Measurements from ENCODE around the gene MTX2.
A peak's percentile ranks its signal among the peaks of the same experiment; 100 is the strongest.

Gene MTX2

DNA sequence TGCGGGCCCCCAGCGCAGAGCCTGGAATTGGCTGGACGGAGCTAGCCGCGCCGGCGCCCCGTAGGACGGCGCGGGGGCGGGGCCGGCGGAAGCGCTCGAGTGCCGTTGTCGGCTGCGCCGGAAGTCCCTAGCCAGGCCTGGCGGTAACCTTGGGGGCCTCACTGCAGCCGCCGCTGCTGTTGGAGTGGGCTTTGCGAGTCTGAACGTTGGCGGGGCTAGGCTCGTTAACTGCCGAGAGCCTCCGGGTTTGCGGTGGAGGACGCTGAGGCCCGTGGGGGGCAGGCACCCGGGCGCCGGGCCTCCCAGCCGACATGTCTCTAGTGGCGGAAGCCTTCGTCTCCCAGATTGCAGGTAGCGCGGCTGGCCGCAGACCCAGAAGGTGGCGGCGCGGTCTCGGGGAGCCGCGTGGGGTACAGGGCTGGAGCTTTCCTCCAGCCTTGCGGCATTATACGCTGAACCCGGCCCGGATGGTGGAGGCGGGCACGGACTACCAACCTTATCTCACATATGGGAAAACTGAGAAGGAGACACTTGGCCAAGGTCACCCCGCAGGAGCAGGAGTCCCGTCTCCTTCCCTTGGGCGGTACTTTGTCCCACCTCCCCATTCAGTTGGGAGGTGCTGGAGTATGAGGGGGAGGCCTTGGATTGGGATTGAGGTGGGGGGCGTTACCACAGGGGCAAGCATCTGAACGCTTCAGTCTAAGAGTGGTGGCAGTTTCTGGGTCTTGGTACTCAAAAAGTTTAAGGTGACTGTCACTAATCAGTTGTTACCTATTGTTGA, at the start of gene MTX2:
Gene MTX2 (plus strand): TSS at position 124 of the 781 bp plus-strand sequence. CDS start 188 bp downstream, at position 312.
- peak; percentile 54 to 71 for DNase-seq (ENCODE audit: low read depth in 2 of 2)

DNA sequence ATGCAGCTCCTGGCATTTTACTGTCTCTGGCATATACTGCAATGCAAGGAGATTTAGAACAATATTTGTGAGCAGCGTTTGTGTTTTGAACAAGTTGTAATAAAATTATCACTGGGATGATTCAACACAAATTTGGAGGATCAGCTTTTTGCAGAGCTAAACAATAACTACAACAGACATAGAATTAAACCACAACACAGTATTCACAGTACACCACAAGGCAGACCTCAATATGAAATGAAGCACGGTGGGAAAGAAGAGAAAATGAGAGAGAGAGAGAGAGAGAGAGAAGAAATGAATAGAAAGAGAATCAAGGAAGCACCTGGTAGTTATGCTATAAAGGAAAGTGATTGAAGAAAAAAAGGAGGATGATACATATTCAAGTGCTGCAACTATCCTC, 41.4 kb upstream of the MTX2 start:
- no peak for DNase-seq (ENCODE audit: low read depth in 2 of 2)

DNA sequence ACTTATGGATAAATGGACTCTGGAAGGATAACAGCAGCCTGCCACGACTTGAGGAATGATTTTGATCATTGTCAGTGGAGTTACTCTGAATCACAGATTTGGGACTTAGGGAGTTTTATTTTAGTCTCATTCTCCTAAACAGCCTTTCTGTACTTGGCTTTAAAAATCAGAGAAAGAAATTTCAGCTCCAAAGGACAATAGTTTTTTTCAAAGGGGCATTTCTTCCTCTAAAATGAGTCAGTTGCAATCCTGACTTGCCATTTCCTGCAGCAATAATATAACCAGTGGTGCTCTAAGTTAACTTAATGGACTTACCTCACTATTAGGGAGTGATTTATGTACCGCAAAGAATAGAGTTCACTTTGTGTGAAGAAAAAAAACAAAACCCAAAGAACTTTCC, 35.1 kb upstream of the MTX2 start:
- no peak for DNase-seq (ENCODE audit: low read depth in 2 of 2)

DNA sequence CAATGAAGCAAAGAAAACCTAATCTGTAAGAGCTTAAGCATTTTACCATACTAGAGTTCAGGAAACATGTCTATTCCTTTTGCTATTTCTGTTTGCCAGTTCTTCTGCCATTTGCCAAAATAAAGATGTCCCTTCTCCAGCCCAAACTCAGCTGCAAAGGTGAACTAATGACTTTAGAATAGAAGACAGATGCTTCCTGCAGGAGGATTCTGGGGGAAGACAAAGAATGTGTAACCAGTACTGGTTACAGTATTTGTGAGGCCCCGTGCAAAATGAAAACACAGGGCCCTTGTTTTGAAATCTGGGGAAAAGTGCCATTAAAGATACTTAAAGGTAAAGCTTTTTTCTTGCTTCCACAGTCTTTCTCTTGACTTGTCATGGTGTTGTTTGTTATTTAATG, 34.3 kb upstream of the MTX2 start:
- no peak for DNase-seq (ENCODE audit: low read depth in 2 of 2)

DNA sequence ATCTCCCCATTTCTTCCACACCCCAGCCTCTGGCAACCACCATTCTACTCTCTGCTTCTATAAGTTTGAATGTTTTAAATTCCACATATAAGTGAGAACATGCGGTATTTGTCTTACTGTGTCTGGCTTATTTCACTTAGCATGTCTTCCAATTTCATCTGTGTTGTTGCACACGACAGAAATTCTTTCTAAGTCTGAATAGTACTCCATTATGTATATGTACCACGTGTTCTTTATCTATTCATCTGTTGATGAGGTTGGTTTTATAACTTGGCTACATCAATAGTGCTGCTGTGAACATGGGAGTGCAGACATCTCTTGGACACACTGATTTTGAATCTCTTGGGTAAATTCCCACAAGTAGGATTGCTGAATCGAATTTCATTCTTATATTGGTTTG, 31.8 kb upstream of the MTX2 start:
- no peak for DNase-seq (ENCODE audit: low read depth in 2 of 2)

DNA sequence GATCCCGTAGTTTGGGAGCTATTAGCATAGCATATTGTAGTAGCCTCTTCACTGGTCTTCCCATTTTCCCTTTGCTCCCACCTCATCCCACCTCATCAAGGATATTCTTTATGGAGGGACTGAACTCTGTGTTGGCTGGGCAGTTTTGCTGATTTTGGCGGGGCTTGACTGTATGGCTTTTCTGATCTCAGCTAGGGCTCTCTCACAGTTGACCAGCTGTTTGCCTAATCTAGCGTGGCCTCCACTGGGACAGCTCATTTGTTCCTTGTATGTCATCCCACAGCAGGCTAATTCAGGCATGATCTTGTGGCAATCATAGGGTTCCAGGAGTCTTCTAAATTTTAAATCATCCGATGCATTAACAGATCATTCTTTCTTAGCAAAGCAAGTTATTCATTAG, 30.2 kb upstream of the MTX2 start:
- DNase-seq (ENCODE audit: low read depth in 2 of 2) = no peak

DNA sequence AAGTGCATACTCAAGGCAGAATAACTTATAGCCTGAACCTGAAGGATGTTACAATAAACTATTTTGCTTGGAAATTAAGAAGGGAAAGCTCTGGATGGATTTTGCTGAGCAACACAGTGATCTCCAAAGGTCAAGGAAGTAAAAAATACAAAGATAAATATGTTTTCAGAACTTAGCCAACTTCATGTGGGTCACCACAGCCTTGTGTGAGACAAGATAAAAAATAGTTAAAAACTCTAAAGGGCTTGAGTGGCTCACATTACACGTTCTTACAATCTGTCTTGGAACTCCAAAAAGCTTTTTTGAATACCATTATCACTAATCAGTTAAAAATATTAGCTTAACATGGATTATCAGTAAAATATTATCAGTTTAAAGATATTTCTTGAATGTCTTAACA, 28.9 kb upstream of the MTX2 start:
- DNase-seq (ENCODE audit: low read depth in 2 of 2) = no peak

DNA sequence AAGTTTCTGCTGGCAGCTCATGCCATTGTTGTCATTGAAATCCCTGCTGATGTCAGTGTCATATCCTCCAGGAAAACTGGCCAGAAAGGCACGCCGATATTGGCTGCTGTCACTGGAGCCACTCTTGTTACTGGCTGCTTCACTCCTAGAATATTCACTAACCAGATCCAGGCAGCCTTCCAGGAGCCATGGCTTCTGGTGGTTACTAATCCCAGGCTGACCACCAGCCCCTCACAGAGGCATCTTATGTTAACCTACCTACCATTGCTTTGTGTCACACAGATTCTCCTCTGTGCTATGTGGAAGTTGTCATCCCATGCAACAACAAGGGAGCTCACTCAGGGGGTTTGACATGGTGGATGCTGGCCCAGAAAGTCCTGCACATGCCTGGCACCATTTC, 27.0 kb upstream of the MTX2 start:
- DNase-seq (ENCODE audit: low read depth in 2 of 2) = no peak

DNA sequence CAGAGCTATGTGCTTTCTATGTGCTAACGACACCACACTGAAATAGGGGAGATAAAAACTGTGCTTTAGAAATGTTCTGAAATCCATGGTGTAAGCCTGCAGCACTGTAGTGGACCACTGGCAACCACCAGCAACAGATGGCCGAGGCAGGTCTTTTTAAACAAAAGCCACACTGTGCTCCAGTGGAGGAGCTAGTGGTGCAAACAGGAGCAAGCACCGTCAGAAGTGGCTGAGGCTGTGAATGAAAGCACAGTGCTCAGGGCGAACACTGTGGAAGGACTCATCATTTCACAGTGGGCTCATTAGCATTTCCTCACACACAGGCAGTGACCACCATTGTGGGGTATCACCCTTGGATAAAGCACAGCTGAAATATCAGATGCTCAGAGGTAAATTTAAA, 22.9 kb upstream of the MTX2 start:
- DNase-seq (ENCODE audit: low read depth in 2 of 2) = no peak

DNA sequence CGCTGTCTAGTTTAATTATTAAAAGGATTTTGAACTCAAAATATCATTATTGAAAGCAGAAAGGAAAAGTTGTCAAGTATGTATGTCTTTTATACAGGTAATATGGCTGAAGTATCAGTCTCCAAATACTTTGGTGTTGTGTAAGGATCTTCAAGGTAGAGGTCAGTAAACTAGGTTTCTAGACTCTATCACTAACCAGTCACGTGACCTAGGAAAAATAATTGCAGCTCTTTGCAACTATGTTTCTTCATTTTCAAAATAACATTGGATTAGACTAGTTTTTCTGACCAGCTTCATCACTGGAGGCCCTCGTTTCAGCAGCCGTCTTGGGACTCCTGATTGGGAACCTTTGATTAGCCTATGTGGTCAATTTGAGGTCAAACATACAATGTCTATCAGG, 21.4 kb upstream of the MTX2 start:
- no peak for DNase-seq (ENCODE audit: low read depth in 2 of 2)

DNA sequence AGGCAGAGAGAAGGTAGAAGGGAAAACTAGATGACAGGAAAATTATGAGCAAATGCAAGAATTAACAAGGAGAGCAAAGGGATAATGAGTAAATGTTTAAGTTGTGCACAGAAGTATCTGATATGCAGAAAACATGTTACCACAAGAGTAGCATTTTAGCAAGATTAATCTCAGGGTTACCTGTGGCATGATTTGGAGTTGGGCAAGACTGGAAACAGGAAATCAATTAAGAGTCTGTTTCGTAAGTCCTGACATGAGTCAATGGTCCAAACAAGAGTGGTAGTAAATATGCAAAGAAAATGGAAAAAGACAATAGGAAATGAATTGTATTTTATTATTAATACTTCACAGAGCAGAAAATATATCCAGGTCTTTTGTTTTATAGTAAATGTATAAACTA, 17.3 kb upstream of the MTX2 start:
- DNase-seq (ENCODE audit: low read depth in 2 of 2) = no peak

DNA sequence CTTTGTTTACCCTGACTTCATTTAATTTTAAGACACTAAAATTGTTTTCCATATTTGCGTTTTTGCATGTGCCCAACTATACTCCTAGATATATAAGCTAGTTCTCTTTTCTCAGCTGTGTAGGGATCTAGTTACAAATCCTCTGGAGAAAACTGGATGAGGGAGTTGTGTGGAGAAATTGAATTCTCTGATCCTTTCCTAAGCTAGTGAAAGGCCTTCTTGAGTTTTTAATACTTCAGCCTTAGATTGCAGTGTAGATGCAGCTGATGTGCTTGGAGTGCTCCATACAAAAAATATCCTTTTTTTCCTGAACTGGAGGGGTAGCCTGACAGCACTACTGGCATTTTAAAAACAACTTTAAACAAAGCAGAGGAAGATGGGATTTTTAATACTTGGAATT, 8.6 kb upstream of the MTX2 start:
- DNase-seq (ENCODE audit: low read depth in 2 of 2) = no peak

DNA sequence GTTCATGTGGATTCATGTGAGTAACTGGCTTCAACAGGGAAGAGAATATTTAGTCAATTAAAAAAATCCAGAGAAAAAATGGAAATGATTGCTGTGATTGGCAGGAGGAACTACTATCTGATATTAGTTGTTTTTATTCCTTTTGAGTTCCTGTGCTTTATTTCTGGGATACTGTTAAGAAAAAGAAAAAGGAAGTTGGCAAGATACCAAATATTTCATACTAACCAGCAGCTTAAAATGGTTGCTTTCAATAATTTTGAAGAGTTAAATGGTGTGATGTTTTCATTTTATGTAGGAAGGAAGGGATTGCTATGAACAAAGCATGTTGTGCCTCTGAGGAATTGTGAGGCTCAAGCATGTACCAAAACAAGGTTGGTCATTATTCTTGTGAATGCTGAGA, 8.1 kb upstream of the MTX2 start:
- no peak for DNase-seq (ENCODE audit: low read depth in 2 of 2)

DNA sequence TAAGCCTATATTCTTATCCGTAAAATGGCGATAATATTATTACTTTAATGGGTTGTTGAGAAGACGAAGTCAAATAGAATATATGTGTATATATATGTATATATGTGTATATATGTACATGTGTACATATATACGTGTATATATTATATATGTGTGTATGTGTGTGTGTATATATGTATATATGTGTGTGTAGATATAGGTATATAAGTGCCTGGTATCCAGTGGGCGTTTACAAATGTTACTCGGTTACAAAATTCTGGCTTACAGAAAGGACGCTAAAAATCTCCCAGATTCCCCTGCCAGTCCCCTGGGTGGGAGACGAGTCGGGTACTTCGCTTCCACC, 295 bp upstream of the MTX2 start:
- no peak for DNase-seq (ENCODE audit: low read depth in 2 of 2)

DNA sequence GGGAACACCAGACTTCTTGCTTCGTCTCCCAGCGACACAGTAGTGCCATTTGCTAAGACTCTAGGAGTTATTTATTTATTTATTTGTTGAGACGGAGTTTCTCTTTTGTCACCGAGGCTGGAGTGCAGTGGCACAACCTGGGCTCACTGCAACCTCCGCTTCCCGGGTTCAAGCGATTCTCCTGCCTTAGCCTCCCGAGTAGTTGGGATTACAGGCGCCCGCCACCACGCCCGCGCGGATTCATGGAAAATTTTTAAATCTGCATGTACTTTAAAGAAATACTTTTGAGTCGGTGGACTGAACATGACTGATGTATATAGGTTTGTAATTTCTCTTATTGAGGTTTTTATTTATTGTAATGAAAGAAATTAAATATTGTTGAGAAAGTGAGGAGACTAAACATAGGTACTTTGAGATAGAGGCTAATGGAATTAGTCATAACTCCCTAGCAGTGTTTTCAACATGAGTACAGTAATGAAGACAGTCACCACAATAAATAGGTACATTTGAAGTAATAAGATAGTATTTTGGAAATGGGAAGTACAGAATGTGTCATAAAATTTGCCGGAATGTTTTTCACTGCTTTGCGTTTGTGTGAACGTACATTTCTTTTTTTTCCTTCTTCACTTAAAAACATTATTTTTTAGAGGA, 983 bp downstream of the MTX2 start:
- no peak for DNase-seq (ENCODE audit: low read depth in 2 of 2)

DNA sequence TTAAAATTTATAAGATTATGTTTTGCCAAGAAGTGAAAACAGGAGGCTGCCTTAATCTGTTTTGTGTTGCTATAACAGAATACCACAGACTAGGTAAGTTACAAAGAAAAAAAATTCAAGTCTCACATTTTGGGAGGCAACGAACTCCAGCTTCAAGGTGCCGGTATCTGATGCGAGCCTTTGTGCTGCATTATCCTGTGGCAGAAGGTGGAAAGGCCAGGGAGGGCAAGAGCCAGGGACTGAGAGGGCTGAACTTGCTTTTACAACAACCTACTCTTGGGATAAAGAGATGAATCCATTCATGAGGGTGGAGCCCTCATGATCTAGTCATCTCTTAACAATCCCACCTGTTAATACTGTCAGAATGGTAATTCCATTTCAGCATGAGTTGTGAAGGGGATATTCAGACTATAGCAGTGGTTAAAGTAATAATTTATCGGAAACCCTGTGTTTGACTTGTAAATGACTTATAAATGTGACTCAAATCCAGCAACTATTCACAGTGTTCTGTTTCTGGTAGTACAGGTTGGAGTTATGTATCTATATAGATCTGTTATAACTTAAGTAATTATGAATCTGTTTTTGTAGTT, 3.7 kb downstream of the MTX2 start:
- DNase-seq (ENCODE audit: low read depth in 2 of 2) = no peak

DNA sequence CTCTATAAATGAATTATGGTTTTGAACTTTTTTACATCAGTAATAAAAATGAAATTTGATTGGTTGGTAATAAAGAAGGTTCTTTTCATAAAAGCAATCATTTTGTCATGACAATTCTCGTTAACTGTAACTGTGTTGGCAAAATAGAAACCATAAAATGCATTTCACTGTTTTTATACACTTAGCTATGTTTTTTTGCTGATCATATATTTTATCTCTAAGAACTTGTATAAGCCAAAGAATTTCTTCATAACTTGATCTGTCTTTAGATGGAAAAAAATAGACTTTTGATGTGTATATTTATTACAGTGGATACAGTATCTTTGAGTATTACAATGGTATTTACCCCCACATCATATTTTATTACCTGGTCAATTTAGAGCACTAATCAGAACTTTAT, 9.7 kb downstream of the MTX2 start:
- DNase-seq (ENCODE audit: low read depth in 2 of 2) = no peak

DNA sequence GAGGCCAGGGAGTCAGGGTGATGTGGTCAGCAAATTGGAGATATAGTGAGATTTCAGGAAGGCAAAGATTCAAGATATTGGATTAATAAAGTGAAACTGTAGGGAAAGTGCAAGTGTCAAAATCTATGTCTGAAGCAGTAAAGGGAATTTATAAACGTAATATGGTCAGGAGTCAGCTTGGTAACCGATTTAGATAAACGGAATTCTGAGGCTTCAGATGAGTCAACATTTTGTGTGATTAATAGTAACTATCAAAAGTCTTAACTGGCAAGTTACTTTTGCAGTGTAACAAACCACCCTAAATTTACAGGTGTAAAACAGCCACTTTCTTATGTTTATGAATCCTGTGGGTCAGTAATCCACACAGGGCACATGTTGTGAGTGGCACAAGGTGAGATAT, 10.9 kb downstream of the MTX2 start:
- DNase-seq (ENCODE audit: low read depth in 2 of 2) = no peak

DNA sequence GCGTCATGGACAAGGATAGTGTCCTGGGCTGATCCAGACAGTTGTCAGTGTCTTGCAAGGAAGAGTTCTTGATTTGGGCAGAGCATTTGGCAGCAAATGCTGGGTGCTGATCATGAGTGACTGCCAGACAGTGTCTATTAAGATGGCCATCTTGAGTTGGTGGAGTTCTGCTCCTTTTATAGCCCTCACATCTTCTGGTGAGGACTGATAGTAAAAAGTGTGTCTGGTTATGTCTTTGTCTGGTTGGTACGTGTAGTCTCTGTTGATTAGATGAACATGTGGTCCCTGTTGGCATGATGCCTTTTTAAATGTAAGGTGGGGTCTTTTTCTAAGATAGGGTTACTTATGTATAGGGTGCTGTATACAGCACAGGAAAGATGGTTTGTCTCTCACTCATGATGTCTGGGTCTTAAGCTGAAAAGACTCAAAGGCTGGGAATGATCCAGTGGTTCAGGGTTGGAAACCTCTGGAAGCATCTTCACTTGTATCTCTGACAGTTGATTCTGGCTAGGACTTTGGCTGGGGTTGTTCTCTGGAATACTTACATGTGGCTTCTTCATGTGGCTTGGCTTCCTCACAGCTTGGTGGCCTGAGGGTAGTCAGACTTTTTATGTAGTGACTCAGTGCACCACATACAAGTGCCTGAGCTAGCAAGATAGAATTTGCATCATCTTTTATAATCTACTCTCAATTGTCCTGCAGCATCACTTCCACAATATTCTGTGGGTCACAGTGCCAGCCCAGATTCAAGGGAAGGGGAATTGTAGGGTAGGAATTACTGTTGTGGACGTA, 11.8 kb downstream of the MTX2 start:
- no peak for DNase-seq (ENCODE audit: low read depth in 2 of 2)

DNA sequence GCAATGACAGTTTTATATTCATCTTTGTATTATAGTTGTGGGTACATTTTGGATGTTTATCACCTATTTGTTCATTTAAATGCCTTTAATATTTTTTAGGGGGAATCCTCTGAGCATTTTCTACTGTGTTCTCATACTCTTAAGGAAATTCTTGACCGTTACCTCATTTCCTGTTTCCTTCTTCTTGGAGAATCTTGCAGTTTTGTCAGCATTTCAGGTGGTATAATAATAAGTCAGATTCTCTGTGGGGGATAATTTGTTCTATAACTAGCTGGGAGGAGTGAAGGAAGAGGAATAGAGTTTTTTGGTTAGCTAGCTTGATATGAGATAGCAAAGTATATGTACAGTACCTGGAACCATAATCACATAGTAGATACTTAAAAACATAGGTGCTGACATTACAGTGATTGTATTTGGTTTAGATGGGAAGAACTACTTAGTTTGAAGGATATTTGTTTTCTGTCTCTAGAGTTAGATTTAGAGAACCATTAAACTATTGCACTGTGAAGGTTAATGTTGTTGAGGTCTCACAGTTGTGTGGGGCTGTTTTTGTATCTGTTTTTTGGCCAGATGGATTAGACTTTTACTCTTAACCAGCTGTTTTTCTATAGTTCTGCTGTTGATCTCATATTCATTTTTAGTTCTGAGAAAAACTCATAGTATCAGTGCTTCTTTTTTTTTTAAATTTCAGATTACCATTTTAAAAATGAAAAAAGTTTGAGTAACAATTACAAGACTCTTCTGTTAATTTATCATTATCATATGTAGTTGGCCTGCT, 14.2 kb downstream of the MTX2 start:
- DNase-seq (ENCODE audit: low read depth in 2 of 2) = no peak

DNA sequence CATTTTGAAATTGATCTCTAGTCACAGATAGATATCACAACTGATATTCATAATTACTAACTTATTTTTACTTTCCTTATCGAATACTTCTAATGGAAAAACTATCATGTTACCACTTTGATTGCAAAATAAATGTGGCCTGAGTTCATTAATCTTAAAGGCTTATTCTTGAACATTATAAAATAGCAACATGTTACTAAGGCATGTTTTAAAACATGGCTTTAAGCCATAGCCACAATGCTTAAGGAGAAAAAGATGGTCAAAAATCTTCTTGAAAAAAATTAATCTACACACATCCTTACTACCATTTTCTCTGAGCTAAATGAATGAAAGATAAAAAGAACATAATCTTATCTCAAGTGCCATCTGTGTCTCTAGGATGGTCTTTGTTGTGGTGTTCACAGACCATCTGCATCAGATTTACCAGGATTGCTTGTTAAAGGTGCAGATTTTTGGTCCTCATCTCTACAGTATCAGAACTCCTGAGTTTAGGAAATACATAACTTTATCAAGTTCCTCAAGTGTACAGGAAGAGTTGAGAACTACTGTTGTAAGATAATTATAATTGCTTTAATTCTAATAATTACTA, 15.3 kb downstream of the MTX2 start:
- DNase-seq (ENCODE audit: low read depth in 2 of 2) = no peak

All from stimulated activated CD4-positive, alpha-beta T cell treated with anti-CD3 and anti-CD28 coated beads, Interleukin-12 subunit alpha, Interleukin-12 subunit beta, amount 100 ng/mL, for 24 hours (primary cell).